Measurements from ENCODE around the gene NCAPD3.

DNA sequence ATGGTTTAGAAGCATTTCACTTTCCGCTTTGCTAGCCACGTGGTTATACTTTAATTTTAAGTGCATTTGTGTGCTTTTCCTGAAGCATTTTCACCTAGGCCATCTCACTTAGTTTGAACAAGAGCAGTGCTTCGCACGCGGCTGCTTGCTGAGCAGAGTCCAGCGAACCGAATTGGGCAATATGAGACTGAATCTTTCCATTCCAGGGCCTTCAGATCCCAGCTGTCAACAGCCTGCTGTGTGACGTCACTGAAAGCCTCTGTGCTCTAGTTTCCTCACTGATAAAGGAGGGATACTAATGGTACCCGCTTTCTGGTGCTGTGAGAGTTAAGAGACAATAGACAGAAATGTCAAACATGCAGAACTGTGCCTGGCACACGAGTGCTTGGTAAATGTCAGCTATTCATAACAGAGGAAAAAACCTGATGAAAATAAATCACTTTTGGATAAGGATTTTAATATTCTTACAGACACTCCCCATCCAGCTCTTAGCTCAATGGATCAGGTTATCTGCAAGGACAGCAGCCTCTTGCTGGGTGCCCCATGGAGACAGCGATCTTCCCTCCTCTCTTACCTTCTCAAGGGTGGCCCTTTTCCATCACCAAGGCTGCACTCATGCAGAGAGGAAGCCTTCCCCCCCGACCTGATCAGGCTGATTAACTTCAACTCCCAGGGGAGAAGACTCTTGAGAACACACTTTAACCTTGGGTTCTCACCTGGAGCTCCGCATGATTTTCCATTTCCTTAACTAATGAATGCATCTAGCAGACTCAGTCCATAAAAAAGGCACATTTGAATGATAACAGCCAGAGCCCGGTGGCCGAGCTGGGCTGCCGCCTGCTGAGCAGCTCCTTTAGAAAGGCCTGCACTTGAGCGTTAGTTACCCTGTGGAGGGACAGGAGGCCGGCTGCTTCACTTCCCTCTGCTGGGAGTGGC, 48.9 kb upstream of the NCAPD3 start:
- TF ChIP-seq GATA2 (IDR thresholded peaks at IDR 0.05; ENCODE audit: low read depth, low read length) (no peak), GATA3 (IDR thresholded peaks at IDR 0.05; ENCODE audit: low read depth, low read length) (no peak)

Data from SH-SY5Y (cell line).